Esophagus squamous epithelium (tissue), 5 donors: ENCODE results near the gene IFI27L1. TPM values are rescaled to one million over a fixed set of nuclear protein-coding genes. Genes with fewer than 3 reads are reported as not detected.
A peak's percentile ranks its signal among the peaks of the same experiment; 100 is the strongest.

ENCODE experiments used
- DNase-seq: peaks from one replicate; lab custom pipeline; 2025; lab: John Stamatoyannopoulos, UW
- H3K27ac ChIP-seq, 4 donors: fragments of 200-600 bp; sonication (generic); one replicate each; pipeline ENCODE4 v1.5.1; 2016 to 2019; ENCODE audit warnings: mild to moderate bottlenecking in 1 of 4
- H3K27me3 ChIP-seq, 4 donors: fragments of 200-600 bp; sonication (generic); 1 replicate in 3 of 4; 2 replicates in 1 of 4; pipeline versions ENCODE4 v1.5.1 to v1.6.0; 2017 to 2021; ENCODE audit warnings: antibody characterized with exemption in 1 of 4
- H3K36me3 ChIP-seq, 3 donors: fragments of 200-600 bp; sonication (generic); one replicate each; pipeline ENCODE4 v1.5.1; 2016 to 2019
- H3K4me1 ChIP-seq, 3 donors: fragments of 200-600 bp; sonication (generic); one replicate each; pipeline ENCODE4 v1.5.1; 2017 to 2019
- H3K4me3 ChIP-seq, 4 donors: fragments of 200-600 bp; sonication (generic); 1 replicate in 3 of 4; 2 replicates in 1 of 4; pipeline ENCODE4 v1.5.1; 2016 to 2019; ENCODE audit warnings: mild to moderate bottlenecking in 2 of 4, moderate library complexity in 1 of 4
- H3K9me3 ChIP-seq, 3 donors: fragments of 200-600 bp; sonication (generic); one replicate each; pipeline ENCODE4 v1.5.1; 2016 to 2019
- POLR2A ChIP-seq, 4 donors: fragments of 450-650 bp; IDR thresholded peaks; one replicate each; pipeline ENCODE4 v1.6.1; 2017; ENCODE audit warnings: antibody characterized with exemption in 4 of 4, mild to moderate bottlenecking in 4 of 4, moderate library complexity in 3 of 4
- WGBS, 2 donors: methylation state at CpG; one replicate each; pipeline ENCODE4 v1.1.5; 2018; 5-methylcytosine and 5-hydroxymethylcytosine counted together
- intact Hi-C: fragments of 100-400 bp; cut with DNase I; formaldehyde crosslinking; loops from one replicate; pipeline ENCODE4 v1.15.0; 2022
- total RNA-seq, 4 donors: library from RNA; depleted of rRNA; stranded (reverse); fragments of >200 nt; gene quantifications; one replicate each; pipeline ENCODE4 v1.1.0, GENCODE V29; 2016
- TF ChIP-seq, protein P1 (sequence below), 6 experiments: fragments of 450-650 bp in 4 of 6; fragments of 200-600 bp in 2 of 6; sonication (generic) in 2 of 6; IDR thresholded peaks; one replicate each; pipeline ENCODE4 v1.5.1; 2016 to 2019; ENCODE audit warnings: antibody characterized with exemption in 6 of 6, mild to moderate bottlenecking in 4 of 6, moderate library complexity in 4 of 6
- donor health status: DM: yes; HTN: yes; CAD: no.

Gene IFI27L1
- total RNA-seq, 4 donors from 2014 or later: 1.9 to 12.5 (median 8.6) TPM

DNA sequence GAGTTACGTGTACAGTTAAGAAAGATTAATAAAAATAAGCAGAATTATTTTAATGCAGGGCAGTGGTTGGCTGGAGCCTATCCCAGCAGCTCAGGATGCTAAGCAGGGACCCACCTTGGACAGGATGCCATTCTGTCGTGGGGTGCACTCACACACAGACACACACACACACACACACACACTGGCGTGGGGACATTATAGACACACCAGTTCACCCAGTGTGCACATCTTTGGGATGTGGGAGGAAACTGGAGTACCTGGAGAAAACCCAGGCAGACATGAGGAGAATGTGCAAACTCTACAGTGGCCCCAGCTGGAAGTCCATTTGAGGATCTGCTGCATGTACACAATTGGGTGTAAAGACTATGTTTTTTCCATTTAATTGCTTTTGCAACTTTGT lies 61.1 kb downstream of the IFI27L1 start:
- TF ChIP-seq, protein P1, sequence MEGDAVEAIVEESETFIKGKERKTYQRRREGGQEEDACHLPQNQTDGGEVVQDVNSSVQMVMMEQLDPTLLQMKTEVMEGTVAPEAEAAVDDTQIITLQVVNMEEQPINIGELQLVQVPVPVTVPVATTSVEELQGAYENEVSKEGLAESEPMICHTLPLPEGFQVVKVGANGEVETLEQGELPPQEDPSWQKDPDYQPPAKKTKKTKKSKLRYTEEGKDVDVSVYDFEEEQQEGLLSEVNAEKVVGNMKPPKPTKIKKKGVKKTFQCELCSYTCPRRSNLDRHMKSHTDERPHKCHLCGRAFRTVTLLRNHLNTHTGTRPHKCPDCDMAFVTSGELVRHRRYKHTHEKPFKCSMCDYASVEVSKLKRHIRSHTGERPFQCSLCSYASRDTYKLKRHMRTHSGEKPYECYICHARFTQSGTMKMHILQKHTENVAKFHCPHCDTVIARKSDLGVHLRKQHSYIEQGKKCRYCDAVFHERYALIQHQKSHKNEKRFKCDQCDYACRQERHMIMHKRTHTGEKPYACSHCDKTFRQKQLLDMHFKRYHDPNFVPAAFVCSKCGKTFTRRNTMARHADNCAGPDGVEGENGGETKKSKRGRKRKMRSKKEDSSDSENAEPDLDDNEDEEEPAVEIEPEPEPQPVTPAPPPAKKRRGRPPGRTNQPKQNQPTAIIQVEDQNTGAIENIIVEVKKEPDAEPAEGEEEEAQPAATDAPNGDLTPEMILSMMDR (IDR thresholded peaks at IDR 0.05): no peak
- no peak for TF ChIP-seq POLR2A (IDR thresholded peaks at IDR 0.05)
- intact Hi-C loops: no loop called here
- H3K27ac ChIP-seq: no peak overlapping the region
- peaks cover 0 to 11% (median 0%) of the 10 kb centered on the region in 4 donors for H3K27me3 ChIP-seq
- no peaks in the 10 kb centered on the region for H3K4me1 ChIP-seq
- H3K36me3 ChIP-seq: no peaks in the 10 kb centered on the region
- H3K9me3 ChIP-seq: no peaks in the 10 kb centered on the region
- H3K4me3 ChIP-seq: no peak overlapping the region
- 67 to 77% methylated on average over 3 of the region's 3 CpGs for WGBS, 2 donors
- DNase-seq: no peak

DNA sequence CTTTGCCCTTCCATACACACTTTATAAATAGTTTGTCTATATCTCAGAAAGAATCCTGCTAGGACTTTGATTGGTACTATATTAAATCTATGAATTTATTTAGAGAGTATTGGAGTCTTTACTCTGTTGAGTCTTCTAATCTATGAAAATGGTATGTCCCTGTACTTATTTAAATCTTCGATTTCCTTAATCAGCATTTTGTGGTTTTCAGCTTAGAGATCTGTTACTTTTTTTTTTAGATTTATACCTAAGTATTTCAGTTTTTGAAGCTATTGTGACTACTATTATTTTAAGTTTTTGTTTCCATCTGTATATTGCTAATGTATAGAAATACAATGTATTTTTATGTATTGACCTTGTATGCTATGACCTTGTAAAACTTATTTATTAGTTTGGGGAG lies 61.7 kb downstream of the IFI27L1 start:
- TF ChIP-seq, protein P1 (IDR thresholded peaks at IDR 0.05): no peak
- no peak for TF ChIP-seq POLR2A (IDR thresholded peaks at IDR 0.05)
- peaks cover 0 to 11% (median 0%) of the 10 kb centered on the region in 4 donors for H3K27me3 ChIP-seq
- WGBS, 2 donors: 87 to 88% methylated on average over 1 of the region's 1 CpG

DNA sequence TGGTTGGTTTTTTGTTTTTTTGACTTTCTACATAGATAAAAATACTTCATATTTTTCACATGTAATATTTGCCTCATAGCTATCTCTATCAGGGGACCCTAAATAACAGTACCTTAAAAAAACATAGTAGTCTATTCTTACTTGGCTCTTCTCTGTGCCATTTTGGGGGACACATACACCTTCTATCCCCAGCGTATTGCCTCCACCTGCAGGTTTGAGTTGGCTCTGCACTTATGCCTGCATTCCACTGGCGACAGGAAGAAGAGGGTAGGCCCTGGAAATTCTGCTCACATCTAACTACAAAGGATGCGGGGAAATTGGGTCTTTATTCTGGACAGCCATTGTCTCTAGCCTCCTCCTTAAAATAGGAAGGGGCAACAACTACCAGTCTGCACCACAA lies 62.1 kb downstream of the IFI27L1 start:
- no peaks in the 10 kb centered on the region for H3K4me1 ChIP-seq
- no peaks in the 10 kb centered on the region for H3K9me3 ChIP-seq
- H3K4me3 ChIP-seq: no peak overlapping the region
- peaks cover 0 to 8% (median 0%) of the 10 kb centered on the region in 4 donors for H3K27me3 ChIP-seq
- no peak overlapping the region for H3K27ac ChIP-seq
- intact Hi-C loops: no loop called here
- H3K36me3 ChIP-seq: no peaks in the 10 kb centered on the region
- WGBS, 2 donors: 73 to 77% methylated on average over 3 of the region's 3 CpGs
- DNase-seq: no peak
- TF ChIP-seq POLR2A (IDR thresholded peaks at IDR 0.05): no peak
- TF ChIP-seq, protein P1 (IDR thresholded peaks at IDR 0.05): peak in 2 of 6 experiments; percentile 15 to 41

More for the DNA sequence above, 61.7 kb downstream of the IFI27L1 start:
- no peak overlapping the region for H3K27ac ChIP-seq
- H3K4me3 ChIP-seq: no peak overlapping the region
- H3K36me3 ChIP-seq: no peaks in the 10 kb centered on the region
- no peaks in the 10 kb centered on the region for H3K4me1 ChIP-seq
- no peak for DNase-seq
- H3K9me3 ChIP-seq: no peaks in the 10 kb centered on the region
- intact Hi-C loops: no loop called here

DNA sequence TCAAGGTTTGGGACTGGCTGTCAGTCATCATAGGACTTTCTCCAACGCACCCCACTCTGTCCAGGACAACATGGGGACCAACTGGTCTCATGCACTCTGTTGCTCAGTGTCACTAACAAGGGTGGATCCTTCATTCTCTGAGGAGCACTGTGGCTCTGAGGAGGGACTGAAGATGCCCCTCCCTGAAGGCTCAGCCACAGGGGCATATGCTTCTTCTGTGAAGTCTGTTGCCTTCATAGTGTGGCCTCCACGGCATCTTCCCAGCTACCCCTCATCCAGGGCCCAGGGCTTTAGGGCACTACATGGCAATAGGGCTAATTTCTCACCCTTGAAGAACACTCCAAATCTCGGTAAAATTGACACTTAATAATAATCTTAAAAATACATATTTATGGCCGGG lies 62.6 kb downstream of the IFI27L1 start:
- no peak for DNase-seq
- TF ChIP-seq, protein P1 (IDR thresholded peaks at IDR 0.05): no peak
- TF ChIP-seq POLR2A (IDR thresholded peaks at IDR 0.05): no peak
- 92 to 100% methylated on average over 3 of the region's 4 CpGs for WGBS, 2 donors
- H3K4me3 ChIP-seq: no peak overlapping the region
- intact Hi-C loops: no loop called here
- no peak overlapping the region for H3K27ac ChIP-seq
- H3K36me3 ChIP-seq: no peaks in the 10 kb centered on the region
- no peaks in the 10 kb centered on the region for H3K9me3 ChIP-seq
- H3K27me3 ChIP-seq: peaks cover 0 to 3% (median 0%) of the 10 kb centered on the region in 4 donors
- no peaks in the 10 kb centered on the region for H3K4me1 ChIP-seq

DNA sequence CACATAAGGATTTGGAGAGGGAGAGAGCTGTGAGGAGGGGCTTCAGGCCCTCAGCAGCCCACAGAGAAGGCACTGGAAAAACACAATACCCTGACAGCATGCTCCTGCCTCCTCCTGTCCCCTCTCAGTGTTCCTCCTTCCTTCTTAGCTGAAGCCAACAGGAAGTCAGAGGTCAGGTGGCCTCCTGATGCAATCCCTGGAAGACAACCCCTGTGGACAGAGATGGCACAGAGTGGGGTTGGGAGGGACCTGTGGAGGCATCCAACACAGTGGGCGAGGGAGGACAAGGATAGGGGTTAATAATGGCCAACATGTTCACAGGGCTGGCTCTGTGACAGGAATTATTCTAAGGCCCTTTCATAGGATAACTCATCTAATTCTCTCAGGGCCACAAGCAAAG lies 63.7 kb downstream of the IFI27L1 start:
- Histone ChIP-seq H3K4me1 (no peaks in the 10 kb centered on the region), H3K9me3 (no peaks in the 10 kb centered on the region), H3K27me3 (no peaks in the 10 kb centered on the region), H3K4me3 (no peak overlapping the region), H3K27ac (no peak overlapping the region), H3K36me3 (no peaks in the 10 kb centered on the region)
- WGBS, 2 donors: 50 to 100% methylated on average over 1 of the region's 1 CpG
- intact Hi-C loops: no loop called here
- DNase-seq: no peak
- no peak for TF ChIP-seq POLR2A (IDR thresholded peaks at IDR 0.05)
- TF ChIP-seq, protein P1 (IDR thresholded peaks at IDR 0.05): no peak
